ENCODE results near the gene PITX3. TPM values are rescaled to one million over a fixed set of nuclear protein-coding genes. Genes with fewer than 3 reads are reported as not detected.
A peak's percentile ranks its signal among the peaks of the same experiment; 100 is the strongest.

The PITX3 gene
- total and polyA plus RNA-seq, 8 donors: not detected

DNA sequence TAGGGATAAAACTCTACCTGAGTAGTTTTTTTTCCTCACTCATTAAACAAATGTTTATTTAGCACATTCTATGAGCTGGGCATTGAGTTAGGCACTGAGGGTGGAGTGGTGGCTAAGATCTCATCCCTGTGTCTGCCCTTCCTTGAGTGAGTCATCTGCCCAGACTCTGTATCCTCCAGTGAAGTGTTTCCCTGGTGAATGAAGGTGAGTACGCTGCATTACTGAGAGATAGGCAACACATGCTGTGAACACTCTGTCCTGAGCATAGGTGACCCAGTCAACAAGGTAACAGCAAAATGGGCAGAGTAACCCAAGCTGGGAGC is 5.8 kb downstream of the PITX3 start:
- no peak overlapping the region for H3K4me3 ChIP-seq
- H3K27ac ChIP-seq: no peak overlapping the region
- peaks cover 14 to 20% (median 18%) of the 10 kb centered on the region in 4 donors for H3K4me1 ChIP-seq
- peaks cover 0 to 59% (median 22%) of the 10 kb centered on the region in 3 donors for H3K27me3 ChIP-seq
- no peak for DNase-seq
- WGBS, 5 donors: 76 to 97% (median 81%) methylated on average over 1 of the region's 1 CpG
- intact Hi-C loops (cut with DNase I; ENCODE audit: low total_unique reads): no loop called here
- no peaks in the 10 kb centered on the region for H3K9me3 ChIP-seq
- TF ChIP-seq EP300 (IDR thresholded peaks at IDR 0.05): no peak
- no peak for TF ChIP-seq POLR2A (IDR thresholded peaks at IDR 0.05)
- TF ChIP-seq POLR2AphosphoS5 (IDR thresholded peaks at IDR 0.05): no peak
- no peak for TF ChIP-seq CTCF (IDR thresholded peaks at IDR 0.05)
- no peaks in the 10 kb centered on the region for H3K36me3 ChIP-seq

GRCh38 chr10:102234888-102235597 is 6.3 kb downstream of the PITX3 start:
- Histone ChIP-seq H3K27me3 (peaks cover 0 to 59% (median 23%) of the 10 kb centered on the region in 3 donors), H3K9me3 (no peaks in the 10 kb centered on the region), H3K4me3 (no peak overlapping the region), H3K4me1 (peaks cover 18 to 20% (median 20%) of the 10 kb centered on the region in 4 donors), H3K36me3 (no peaks in the 10 kb centered on the region), H3K27ac (no peak overlapping the region)
- no peak for DNase-seq
- WGBS, 5 donors: 59 to 64% (median 60%) methylated on average over 12 of the region's 12 CpGs
- intact Hi-C loops (cut with DNase I; ENCODE audit: low total_unique reads): no loop called here
- TF ChIP-seq POLR2A (IDR thresholded peaks at IDR 0.05) (no peak), EP300 (IDR thresholded peaks at IDR 0.05) (no peak), POLR2AphosphoS5 (IDR thresholded peaks at IDR 0.05) (no peak), CTCF (IDR thresholded peaks at IDR 0.05) (no peak)

GRCh38 chr10:102233997-102234396 is 7.3 kb downstream of the PITX3 start:
- 58 to 89% (median 73%) methylated on average over 1 of the region's 1 CpG for WGBS, 5 donors
- H3K4me3 ChIP-seq: no peak overlapping the region
- DNase-seq: no peak
- intact Hi-C loops (cut with DNase I; ENCODE audit: low total_unique reads): no loop called here
- H3K27ac ChIP-seq: no peak overlapping the region
- H3K4me1 ChIP-seq: peaks cover 20 to 25% (median 24%) of the 10 kb centered on the region in 4 donors
- H3K36me3 ChIP-seq: no peaks in the 10 kb centered on the region
- TF ChIP-seq CTCF (IDR thresholded peaks at IDR 0.05): no peak
- no peak for TF ChIP-seq EP300 (IDR thresholded peaks at IDR 0.05)
- no peak for TF ChIP-seq POLR2A (IDR thresholded peaks at IDR 0.05)
- TF ChIP-seq POLR2AphosphoS5 (IDR thresholded peaks at IDR 0.05): no peak
- peaks cover 0 to 63% (median 23%) of the 10 kb centered on the region in 3 donors for H3K27me3 ChIP-seq
- H3K9me3 ChIP-seq: no peaks in the 10 kb centered on the region

GRCh38 chr10:102231357-102232318 is 9.7 kb downstream of the PITX3 start:
- intact Hi-C loops (cut with DNase I; ENCODE audit: low total_unique reads): no loop called here
- peaks cover 0 to 81% (median 35%) of the 10 kb centered on the region in 3 donors for H3K27me3 ChIP-seq
- no peaks in the 10 kb centered on the region for H3K36me3 ChIP-seq
- TF ChIP-seq POLR2A (IDR thresholded peaks at IDR 0.05) (no peak), EP300 (IDR thresholded peaks at IDR 0.05) (no peak), CTCF (IDR thresholded peaks at IDR 0.05) (peak in 5 of 7 experiments; percentile 58 to 76 (median 74))
- no peaks in the 10 kb centered on the region for H3K9me3 ChIP-seq
- H3K27ac ChIP-seq: no peak overlapping the region
- H3K4me1 ChIP-seq: peaks cover 21 to 34% (median 26%) of the 10 kb centered on the region in 4 donors
- DNase-seq: peak; percentile 68 to 73
- WGBS, 5 donors: 13 to 18% (median 14%) methylated on average over 54 to 76 of the region's 76 CpGs
- peak overlapping the region; percentile 45 to 62 (median 54) for H3K4me3 ChIP-seq
